ENCODE measurements around the gene OR8A1. TPM values are rescaled to one million over a fixed set of nuclear protein-coding genes. Genes with fewer than 3 reads are reported as not detected.

OR8A1 gene
- total RNA-seq, 4 donors from 2014 or later = not detected

DNA sequence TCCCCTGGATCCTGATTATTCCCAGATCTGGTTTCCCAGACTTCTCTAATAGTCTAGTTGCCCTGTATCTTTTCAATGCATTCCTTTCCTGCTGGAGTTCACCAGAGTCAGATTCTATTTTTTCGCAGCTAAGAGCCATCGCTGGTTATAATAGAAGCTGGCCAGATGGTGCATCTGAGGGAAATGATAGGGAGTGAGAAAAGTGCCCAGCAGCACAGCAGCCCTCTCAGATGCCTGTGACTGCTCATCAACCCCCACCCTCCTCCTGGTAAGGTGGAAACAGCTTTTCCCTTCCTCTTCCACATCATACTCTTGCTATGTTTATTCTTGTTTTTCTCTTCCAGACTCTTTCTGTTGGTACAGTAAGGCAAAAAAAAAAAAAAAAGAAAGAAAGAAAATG, 12.8 kb downstream of the OR8A1 start:
- DNase-seq = no peak
- no peaks in the 10 kb centered on the region for H3K4me1 ChIP-seq
- H3K9me3 ChIP-seq = no peaks in the 10 kb centered on the region
- H3K36me3 ChIP-seq = no peaks in the 10 kb centered on the region
- no peaks in the 10 kb centered on the region for H3K27me3 ChIP-seq
- no peak overlapping the region for H3K4me3 ChIP-seq
- TF ChIP-seq, protein P1, sequence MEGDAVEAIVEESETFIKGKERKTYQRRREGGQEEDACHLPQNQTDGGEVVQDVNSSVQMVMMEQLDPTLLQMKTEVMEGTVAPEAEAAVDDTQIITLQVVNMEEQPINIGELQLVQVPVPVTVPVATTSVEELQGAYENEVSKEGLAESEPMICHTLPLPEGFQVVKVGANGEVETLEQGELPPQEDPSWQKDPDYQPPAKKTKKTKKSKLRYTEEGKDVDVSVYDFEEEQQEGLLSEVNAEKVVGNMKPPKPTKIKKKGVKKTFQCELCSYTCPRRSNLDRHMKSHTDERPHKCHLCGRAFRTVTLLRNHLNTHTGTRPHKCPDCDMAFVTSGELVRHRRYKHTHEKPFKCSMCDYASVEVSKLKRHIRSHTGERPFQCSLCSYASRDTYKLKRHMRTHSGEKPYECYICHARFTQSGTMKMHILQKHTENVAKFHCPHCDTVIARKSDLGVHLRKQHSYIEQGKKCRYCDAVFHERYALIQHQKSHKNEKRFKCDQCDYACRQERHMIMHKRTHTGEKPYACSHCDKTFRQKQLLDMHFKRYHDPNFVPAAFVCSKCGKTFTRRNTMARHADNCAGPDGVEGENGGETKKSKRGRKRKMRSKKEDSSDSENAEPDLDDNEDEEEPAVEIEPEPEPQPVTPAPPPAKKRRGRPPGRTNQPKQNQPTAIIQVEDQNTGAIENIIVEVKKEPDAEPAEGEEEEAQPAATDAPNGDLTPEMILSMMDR (IDR thresholded peaks at IDR 0.05) = no peak
- no peak for TF ChIP-seq POLR2A (IDR thresholded peaks at IDR 0.05)
- no peak overlapping the region for H3K27ac ChIP-seq

DNA sequence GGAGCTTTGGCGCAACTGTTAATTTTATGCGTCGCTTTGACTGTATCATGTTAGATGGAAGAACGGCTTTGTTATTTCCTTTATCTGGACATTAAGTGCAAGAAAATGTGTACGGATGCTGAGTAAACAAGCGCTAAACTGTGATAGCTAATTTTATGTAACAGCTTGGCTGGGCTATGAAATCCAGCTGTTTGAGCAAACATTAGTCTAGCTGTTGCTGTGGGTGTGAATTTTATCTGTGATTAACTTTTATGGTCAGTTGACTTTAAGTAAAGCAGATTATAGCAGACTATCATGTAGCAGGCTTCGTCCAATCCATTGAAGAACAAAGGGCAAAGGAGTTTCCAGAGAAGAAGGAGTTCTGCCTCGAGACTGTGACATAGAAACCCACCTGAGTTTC, 14.0 kb downstream of the OR8A1 start:
- TF ChIP-seq, protein P1 (IDR thresholded peaks at IDR 0.05) = no peak
- TF ChIP-seq POLR2A (IDR thresholded peaks at IDR 0.05) = no peak
- H3K4me3 ChIP-seq = no peak overlapping the region
- DNase-seq = no peak
- H3K4me1 ChIP-seq = no peaks in the 10 kb centered on the region
- no peak overlapping the region for H3K27ac ChIP-seq
- no peaks in the 10 kb centered on the region for H3K9me3 ChIP-seq
- H3K36me3 ChIP-seq = no peaks in the 10 kb centered on the region
- H3K27me3 ChIP-seq = no peaks in the 10 kb centered on the region

DNA sequence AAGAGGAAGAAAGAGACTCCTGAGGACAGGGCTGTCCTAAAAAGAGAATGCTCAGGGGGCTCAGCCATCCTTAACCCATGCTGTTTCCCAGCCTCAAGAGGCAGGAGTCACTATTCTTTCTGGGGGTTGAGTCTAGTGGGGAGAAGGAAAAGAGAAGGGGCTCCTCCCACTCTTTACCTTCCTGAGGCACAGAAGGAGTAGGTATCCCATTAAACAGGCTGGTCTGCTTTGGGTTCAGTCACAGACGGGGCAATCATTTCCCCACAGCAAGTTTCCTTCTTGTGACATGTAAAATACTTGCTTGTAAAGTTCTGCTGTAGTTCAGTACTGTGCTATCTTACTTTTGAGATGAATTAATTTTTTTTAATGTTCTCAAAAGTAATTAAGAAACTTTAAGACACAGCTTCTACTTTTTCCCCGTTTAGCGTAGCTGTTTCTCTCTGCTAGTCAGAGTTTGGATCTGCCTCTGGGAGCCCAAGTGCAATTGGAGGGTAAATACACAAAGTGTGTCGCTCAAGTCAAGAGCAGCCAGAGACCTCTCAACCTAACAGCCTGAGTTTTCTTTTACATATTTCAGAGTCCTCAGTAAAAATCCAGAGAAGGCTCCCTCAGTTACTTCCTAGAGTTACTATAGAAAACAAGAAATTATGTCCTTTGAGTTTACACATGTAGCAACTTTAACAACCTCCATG, 15.0 kb downstream of the OR8A1 start:
- no peaks in the 10 kb centered on the region for H3K9me3 ChIP-seq
- H3K27me3 ChIP-seq = no peaks in the 10 kb centered on the region
- no peak for DNase-seq
- no peaks in the 10 kb centered on the region for H3K36me3 ChIP-seq
- no peak overlapping the region for H3K4me3 ChIP-seq
- TF ChIP-seq, protein P1 (IDR thresholded peaks at IDR 0.05) = no peak
- TF ChIP-seq POLR2A (IDR thresholded peaks at IDR 0.05) = no peak
- H3K4me1 ChIP-seq = no peaks in the 10 kb centered on the region
- no peak overlapping the region for H3K27ac ChIP-seq

DNA sequence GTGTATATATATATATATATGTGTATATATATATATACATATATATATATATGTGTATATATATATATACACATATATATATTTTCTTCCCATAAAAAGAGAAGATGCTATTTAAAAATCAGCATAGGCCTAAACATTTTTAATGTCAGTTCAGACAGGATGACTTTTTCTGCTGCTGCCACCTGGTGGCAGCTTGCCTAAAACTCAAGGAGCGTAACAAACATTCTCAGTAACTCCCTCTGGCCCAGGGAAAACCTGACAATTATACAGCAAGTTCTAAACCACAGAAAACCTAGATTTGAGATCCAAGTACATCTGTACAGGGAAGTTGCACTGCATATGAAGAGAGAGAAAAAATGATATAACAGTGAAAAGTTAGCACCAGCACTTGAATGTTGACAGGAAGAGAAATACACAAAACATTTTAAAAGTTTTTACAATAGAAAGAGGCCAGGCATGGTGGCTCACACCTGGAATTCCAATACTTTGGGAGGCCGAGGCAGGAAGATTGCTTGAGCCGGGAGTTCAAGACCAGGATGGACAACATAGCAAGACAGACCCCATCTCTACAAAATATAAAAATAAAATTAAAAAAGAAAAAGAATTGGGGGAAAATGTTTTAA, 16.6 kb downstream of the OR8A1 start:
- H3K36me3 ChIP-seq = no peaks in the 10 kb centered on the region
- peak in 2 of 3 donors; percentile 65 to 79 for DNase-seq
- H3K9me3 ChIP-seq = no peaks in the 10 kb centered on the region
- H3K4me3 ChIP-seq = no peak overlapping the region
- no peak overlapping the region for H3K27ac ChIP-seq
- no peaks in the 10 kb centered on the region for H3K4me1 ChIP-seq
- no peaks in the 10 kb centered on the region for H3K27me3 ChIP-seq
- TF ChIP-seq, protein P1 (IDR thresholded peaks at IDR 0.05) = peak in 5 of 6 experiments; percentile 14 to 67 (median 58)
- TF ChIP-seq POLR2A (IDR thresholded peaks at IDR 0.05) = no peak

DNA sequence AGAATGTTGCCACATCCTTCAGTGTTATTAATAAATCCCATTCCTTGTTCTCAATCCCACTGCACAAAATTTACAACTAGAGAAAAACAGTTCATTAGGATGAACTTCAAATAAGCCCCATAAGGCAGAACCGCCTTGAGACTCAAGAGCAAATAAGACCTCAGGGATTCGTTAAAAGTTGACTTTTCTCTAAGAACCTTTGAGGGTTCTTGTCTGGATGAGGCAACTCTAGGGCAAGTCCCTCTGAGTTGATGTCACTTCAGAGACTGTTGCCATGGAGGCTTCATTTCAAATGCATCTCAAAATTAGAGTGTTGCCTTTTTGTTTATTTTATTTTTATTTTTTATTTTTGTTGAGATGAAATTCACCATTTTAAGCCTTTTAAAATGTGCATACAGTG, 21.6 kb downstream of the OR8A1 start:
- no peak for DNase-seq
- TF ChIP-seq, protein P1 (IDR thresholded peaks at IDR 0.05) = no peak
- no peak for TF ChIP-seq POLR2A (IDR thresholded peaks at IDR 0.05)
- H3K27me3 ChIP-seq = no peaks in the 10 kb centered on the region

More for the DNA sequence above, 21.6 kb downstream of the OR8A1 start:
- no peaks in the 10 kb centered on the region for H3K36me3 ChIP-seq
- no peak overlapping the region for H3K27ac ChIP-seq
- H3K4me1 ChIP-seq = no peaks in the 10 kb centered on the region
- H3K9me3 ChIP-seq = no peaks in the 10 kb centered on the region
- no peak overlapping the region for H3K4me3 ChIP-seq
